Muscle layer of colon (tissue), 2 donors: ENCODE results near the gene CYB5R4.
"Not testable (repeated sequence)": the region's sequence is repeated elsewhere in the genome, so short reads cannot be mapped to it uniquely, and the experiment has no call there.

Experiments
- H3K27ac ChIP-seq: one replicate; pipeline ENCODE4 v1.7.0; 2013; ENCODE audit warnings: low read depth, mild to moderate bottlenecking, low read length, moderate library complexity
- H3K27me3 ChIP-seq, 2 donors: one replicate each; pipeline ENCODE4 v1.7.0; 2013; ENCODE audit warnings: low read length in 2 of 2, mild to moderate bottlenecking in 2 of 2; ENCODE audit not compliant: insufficient read depth in 2 of 2, control insufficient read depth in 1 of 2
- H3K36me3 ChIP-seq: one replicate; pipeline ENCODE4 v1.7.0; 2013; ENCODE audit warnings: mild to moderate bottlenecking, low read length; ENCODE audit not compliant: insufficient read depth
- H3K4me1 ChIP-seq: one replicate; pipeline ENCODE4 v1.7.0; 2013; ENCODE audit warnings: mild to moderate bottlenecking, low read length; ENCODE audit not compliant: insufficient read depth
- H3K4me3 ChIP-seq, 2 donors: one replicate each; pipeline ENCODE4 v1.7.0; 2013; ENCODE audit warnings: low read length in 2 of 2, low read depth in 1 of 2, mild to moderate bottlenecking in 1 of 2, moderate library complexity in 1 of 2
- H3K9ac ChIP-seq: one replicate; pipeline ENCODE4 v1.7.0; 2013; ENCODE audit warnings: low read length
- H3K9me3 ChIP-seq: one replicate; pipeline ENCODE4 v1.7.0; 2013; ENCODE audit warnings: mild to moderate bottlenecking, low read length
- donor health status: abdominal sarcoma.
- donor health status: Adenocarcinoma of cecum.

The CYB5R4 gene

GRCh38 chr6:83917001-83917400 lies 57.5 kb downstream of the CYB5R4 start:
- Histone ChIP-seq H3K27ac (no peak overlapping the region), H3K4me3 (no peak overlapping the region), H3K27me3 (no peaks in the 10 kb centered on the region), H3K9ac (no peak overlapping the region), H3K9me3 (no peaks in the 10 kb centered on the region), H3K4me1 (no peaks in the 10 kb centered on the region), H3K36me3 (no peaks in the 10 kb centered on the region)

DNA sequence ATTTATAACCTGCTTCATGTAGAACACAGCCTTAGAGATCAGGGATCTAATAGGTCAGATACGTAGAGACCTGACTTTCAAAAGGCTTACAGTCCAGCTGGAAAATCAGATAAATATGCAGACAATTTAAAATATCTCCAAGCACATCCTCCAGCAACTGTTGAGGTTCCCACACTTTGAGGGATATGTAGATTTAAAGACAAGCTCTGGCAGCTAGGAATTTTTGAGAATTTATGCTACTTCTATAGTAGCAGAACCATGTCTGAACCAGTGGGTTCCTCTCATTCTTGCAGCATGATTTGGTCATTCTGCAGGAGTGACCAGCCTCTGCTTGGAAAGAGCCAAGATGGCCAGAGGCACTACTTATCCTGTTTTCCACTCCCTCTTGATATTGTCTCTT lies 60.5 kb downstream of the CYB5R4 start:
- Histone ChIP-seq H3K4me3 (no peak overlapping the region), H3K4me1 (no peaks in the 10 kb centered on the region), H3K9ac (no peak overlapping the region), H3K27ac (no peak overlapping the region), H3K9me3 (no peaks in the 10 kb centered on the region), H3K36me3 (no peaks in the 10 kb centered on the region), H3K27me3 (no peaks in the 10 kb centered on the region)

GRCh38 chr6:83921315-83921714 lies 61.8 kb downstream of the CYB5R4 start:
- H3K36me3 ChIP-seq: peaks cover under 1% of the 10 kb centered on the region
- H3K4me1 ChIP-seq: no peaks in the 10 kb centered on the region
- no peaks in the 10 kb centered on the region for H3K27me3 ChIP-seq
- no peak overlapping the region for H3K9ac ChIP-seq
- H3K4me3 ChIP-seq: no peak overlapping the region
- H3K9me3 ChIP-seq: no peaks in the 10 kb centered on the region
- no peak overlapping the region for H3K27ac ChIP-seq

DNA sequence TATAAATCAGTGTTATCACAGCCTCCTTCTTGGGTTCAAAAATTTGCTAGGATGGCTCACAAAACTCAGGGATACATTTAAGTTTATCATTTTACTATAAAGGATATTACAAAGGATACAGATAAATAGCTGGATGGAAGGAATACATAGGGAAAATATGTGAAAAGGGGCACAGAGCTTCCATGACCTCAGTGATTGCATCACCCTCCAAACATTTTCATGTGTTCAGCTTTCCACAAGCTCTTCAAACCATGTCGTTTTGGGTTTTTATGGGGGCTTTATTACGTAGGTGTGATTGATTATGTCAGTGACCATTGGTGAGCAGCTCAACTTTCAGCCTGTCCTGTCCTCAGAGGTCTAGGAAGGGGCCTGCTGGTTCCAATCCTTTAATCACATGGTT lies 68.0 kb downstream of the CYB5R4 start:
- no peaks in the 10 kb centered on the region for H3K4me1 ChIP-seq
- no peaks in the 10 kb centered on the region for H3K9me3 ChIP-seq
- no peak overlapping the region for H3K27ac ChIP-seq
- no peak overlapping the region for H3K4me3 ChIP-seq
- no peak overlapping the region for H3K9ac ChIP-seq
- H3K36me3 ChIP-seq: peaks cover 16% of the 10 kb centered on the region
- no peaks in the 10 kb centered on the region for H3K27me3 ChIP-seq

DNA sequence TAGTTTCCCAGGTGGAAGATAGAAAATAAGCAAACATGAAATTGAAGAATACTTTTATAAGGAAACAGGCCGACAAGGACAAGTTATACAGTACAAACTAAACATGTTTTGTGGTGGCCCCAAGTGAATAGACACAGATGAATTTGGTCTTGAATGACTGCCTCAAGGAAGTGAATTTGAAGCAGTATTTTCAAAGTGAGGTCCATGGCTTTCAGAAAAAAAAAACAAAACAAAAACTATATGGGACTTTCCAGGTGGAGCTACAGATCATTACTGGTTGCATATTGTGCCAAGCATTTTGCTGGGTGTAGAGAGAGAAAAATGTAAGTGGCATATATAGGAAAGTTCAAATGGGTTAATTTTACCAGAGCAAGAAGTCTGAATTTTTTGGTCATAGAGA lies 68.8 kb downstream of the CYB5R4 start:
- H3K27me3 ChIP-seq: no peaks in the 10 kb centered on the region
- no peak overlapping the region for H3K27ac ChIP-seq
- no peak overlapping the region for H3K4me3 ChIP-seq
- peaks cover 16% of the 10 kb centered on the region for H3K36me3 ChIP-seq
- no peaks in the 10 kb centered on the region for H3K9me3 ChIP-seq
- H3K9ac ChIP-seq: no peak overlapping the region
- no peaks in the 10 kb centered on the region for H3K4me1 ChIP-seq

- not testable (repeated sequence) for H3K9me3 ChIP-seq, H3K27ac ChIP-seq, H3K4me1 ChIP-seq, H3K9ac ChIP-seq, H3K4me3 ChIP-seq, H3K27me3 ChIP-seq
- peaks cover 18% of the 10 kb centered on the region for H3K36me3 ChIP-seq
These were observed 86.8 kb downstream of the CYB5R4 start for GRCh38 chr6:83946201-83946833.

DNA sequence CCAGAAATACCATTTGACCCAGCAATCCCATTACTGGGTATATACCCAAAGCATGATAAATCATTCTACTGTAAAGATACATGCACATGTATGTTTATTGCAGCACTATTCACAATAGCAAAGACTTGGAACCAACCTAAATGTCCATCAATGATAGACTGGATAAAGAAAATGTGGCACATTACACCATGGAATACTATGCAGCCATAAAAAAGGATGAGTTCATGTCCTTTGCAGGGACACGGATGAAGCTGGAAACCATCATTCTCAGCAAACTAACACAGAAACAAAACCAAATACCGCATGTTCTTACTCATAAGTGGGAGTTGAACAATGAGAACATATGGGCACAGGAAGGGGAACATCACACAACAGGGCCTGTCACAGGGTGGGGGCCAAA lies 88.5 kb downstream of the CYB5R4 start:
- not testable (repeated sequence) for H3K9ac ChIP-seq, H3K36me3 ChIP-seq, H3K9me3 ChIP-seq, H3K4me3 ChIP-seq, H3K4me1 ChIP-seq, H3K27ac ChIP-seq, H3K27me3 ChIP-seq

DNA sequence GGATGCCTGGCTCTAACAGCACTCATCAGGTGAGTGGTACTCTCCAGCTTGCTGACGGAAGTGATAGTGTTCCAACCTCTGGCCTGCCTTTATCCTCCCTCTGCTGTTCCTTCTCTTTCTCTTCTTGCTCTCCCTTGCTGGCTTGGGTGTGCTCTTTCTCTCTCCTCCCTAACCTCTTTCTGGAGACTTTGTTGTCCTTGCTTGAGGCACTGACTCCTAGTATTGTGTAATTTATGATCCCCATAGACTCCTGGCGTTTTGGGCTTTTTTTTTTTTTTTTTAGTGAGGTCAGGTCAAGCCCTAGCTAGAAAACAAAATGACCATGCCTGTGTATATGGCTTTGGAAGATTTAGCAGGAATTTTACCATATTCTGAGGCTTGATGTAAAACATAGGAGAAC lies 89.4 kb downstream of the CYB5R4 start:
- Histone ChIP-seq H3K9ac (no peak overlapping the region), H3K27me3 (no peaks in the 10 kb centered on the region), H3K36me3 (no peaks in the 10 kb centered on the region), H3K27ac (no peak overlapping the region), H3K9me3 (no peaks in the 10 kb centered on the region), H3K4me1 (no peaks in the 10 kb centered on the region), H3K4me3 (no peak overlapping the region)

DNA sequence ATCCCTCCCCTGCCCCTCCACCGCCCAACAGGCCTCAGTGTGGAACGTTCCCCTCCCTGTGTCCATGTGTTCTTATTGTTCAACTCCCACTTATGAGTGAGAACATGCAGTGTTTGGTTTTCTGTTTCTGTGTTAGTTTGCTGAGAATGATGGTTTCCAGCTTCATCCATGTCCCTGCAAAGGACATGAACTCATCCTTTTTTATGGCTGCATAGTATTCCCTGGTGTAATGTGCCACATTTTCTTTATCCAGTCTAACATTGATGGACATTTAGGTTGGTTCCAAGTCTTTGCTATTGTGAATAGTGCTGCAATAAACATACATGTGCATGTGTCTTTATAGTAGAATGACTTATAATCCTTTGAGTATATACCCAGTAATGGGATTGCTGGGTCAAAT lies 91.9 kb downstream of the CYB5R4 start:
- H3K9me3 ChIP-seq, H3K9ac ChIP-seq, H3K4me1 ChIP-seq, H3K27me3 ChIP-seq, H3K27ac ChIP-seq, H3K4me3 ChIP-seq: not testable (repeated sequence)
- peaks cover 12% of the 10 kb centered on the region for H3K36me3 ChIP-seq

- Histone ChIP-seq H3K4me1 (no peaks in the 10 kb centered on the region), H3K27ac (no peak overlapping the region), H3K36me3 (peaks cover 14% of the 10 kb centered on the region), H3K27me3 (no peaks in the 10 kb centered on the region), H3K4me3 (no peak overlapping the region), H3K9me3 (no peaks in the 10 kb centered on the region), H3K9ac (no peak overlapping the region)
These were observed 93.3 kb downstream of the CYB5R4 start for GRCh38 chr6:83952830-83953229.

DNA sequence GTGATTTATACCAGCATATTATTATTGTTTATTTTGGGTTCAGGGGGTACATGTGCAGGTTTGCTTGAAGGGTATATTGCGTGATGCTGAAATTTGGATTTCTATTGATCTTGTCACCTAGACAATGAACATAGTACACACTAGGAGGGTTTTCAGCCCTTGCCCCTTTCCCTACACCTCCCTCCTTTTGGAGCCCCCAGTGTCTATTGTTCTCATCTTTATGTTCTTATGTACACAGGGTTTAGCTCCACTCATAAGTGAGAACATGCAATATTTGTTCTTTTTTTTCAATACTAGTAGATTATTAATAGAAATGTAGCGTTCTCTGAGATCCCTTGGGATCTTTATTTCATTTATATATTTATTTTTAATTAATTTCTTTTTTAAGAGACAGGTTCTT lies 94.9 kb downstream of the CYB5R4 start:
- Histone ChIP-seq H3K4me3 (no peak overlapping the region), H3K9me3 (no peaks in the 10 kb centered on the region), H3K27ac (no peak overlapping the region), H3K4me1 (no peaks in the 10 kb centered on the region), H3K36me3 (peaks cover 19% of the 10 kb centered on the region), H3K9ac (no peak overlapping the region), H3K27me3 (no peaks in the 10 kb centered on the region)

DNA sequence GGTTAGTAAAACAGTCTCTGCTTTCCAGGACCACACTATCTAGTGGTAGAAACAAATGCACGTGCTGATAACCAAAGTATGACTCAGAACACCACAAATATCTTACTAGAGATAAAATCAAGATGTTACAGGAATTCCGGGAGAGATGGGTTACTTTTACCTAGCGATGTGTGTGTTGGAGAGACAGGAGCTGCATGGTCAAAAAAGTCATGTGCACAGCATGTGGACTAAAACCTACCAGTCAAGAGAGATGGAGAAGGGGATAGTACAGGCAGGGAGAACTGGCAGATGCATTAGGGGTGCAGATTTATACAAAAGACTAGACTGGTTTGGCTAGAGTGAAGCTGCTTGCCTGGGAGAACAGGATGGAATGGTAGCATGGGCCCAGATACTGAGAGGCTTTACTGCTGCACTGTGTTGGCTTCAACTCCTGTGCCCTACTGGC lies 98.8 kb downstream of the CYB5R4 start:
- Histone ChIP-seq H3K27ac (no peak overlapping the region), H3K9ac (no peak overlapping the region), H3K27me3 (no peaks in the 10 kb centered on the region), H3K9me3 (no peaks in the 10 kb centered on the region), H3K4me1 (no peaks in the 10 kb centered on the region), H3K36me3 (peaks cover 29% of the 10 kb centered on the region), H3K4me3 (no peak overlapping the region)
